Thyroid gland (tissue), 4 donors: ENCODE data around the gene CSAD.

Experiments used
- CTCF ChIP-seq, 6 experiments: fragments of 200-600 bp in 3 of 6; fragments of 450-650 bp in 3 of 6; sonication (generic) in 3 of 6; IDR thresholded peaks; one replicate each; pipeline ENCODE4 v1.5.1; 2016 to 2019; ENCODE audit warnings: antibody characterized with exemption in 6 of 6, mild to moderate bottlenecking in 2 of 6, inconsistent platforms in 1 of 6, moderate library complexity in 1 of 6
- POLR2A ChIP-seq, 2 donors: fragments of 450-650 bp; IDR thresholded peaks; one replicate each; pipeline ENCODE4 v1.6.1; 2017; ENCODE audit warnings: antibody characterized with exemption in 2 of 2, mild to moderate bottlenecking in 2 of 2, moderate library complexity in 1 of 2

DNA sequence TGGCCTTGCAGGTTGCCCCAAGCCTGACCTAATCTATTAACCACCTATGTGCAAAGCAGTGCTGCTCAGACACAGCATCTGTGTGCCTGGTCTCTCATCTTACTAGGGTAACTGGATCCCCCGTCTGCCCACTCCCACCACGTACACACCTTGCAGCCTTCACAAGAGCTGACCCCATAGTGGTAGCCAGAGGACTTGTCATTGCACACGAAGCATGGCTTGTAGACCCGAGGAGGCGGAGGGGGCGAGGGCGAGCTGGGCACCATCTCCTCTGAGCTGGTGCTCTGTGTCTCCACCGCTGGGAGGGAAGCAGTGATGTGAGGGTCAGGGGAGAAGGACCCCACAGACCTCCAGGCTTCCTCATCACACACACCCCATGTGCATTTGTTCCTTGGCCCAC, 34.8 kb upstream of the CSAD start:
- no peak for TF ChIP-seq CTCF (IDR thresholded peaks at IDR 0.05)
- no peak for TF ChIP-seq POLR2A (IDR thresholded peaks at IDR 0.05)
